GM12875 (cell line): ENCODE measurements around the gene C5orf58.

Experiments
- H3K4me3 ChIP-seq: one replicate; pipeline ENCODE4 v1.5.1; 2011; ENCODE audit warnings: low read depth, low read length, control low read depth
- CTCF ChIP-seq: IDR thresholded peaks from 2 replicates; pipeline ENCODE4 v1.5.1; 2011; ENCODE audit warnings: low read depth, mild to moderate bottlenecking, control low read depth, inconsistent platforms, low read length, moderate library complexity, borderline replicate concordance; ENCODE audit not compliant: insufficient read depth

The C5orf58 gene

GRCh38 chr5:170192829-170193228, 40.0 kb upstream of the C5orf58 start:
- no peak for TF ChIP-seq CTCF
- no peak overlapping the region for H3K4me3 ChIP-seq

GRCh38 chr5:170195961-170196360, 36.8 kb upstream of the C5orf58 start:
- no peak for TF ChIP-seq CTCF
- no peak overlapping the region for H3K4me3 ChIP-seq

- TF ChIP-seq CTCF: no peak
- H3K4me3 ChIP-seq: no peak overlapping the region
These were observed 31.9 kb upstream of the C5orf58 start for GRCh38 chr5:170200876-170201275.

- no peak for TF ChIP-seq CTCF
- no peak overlapping the region for H3K4me3 ChIP-seq
These were observed 31.5 kb upstream of the C5orf58 start for GRCh38 chr5:170201311-170201710.

GRCh38 chr5:170202117-170202516, 30.7 kb upstream of the C5orf58 start:
- no peak for TF ChIP-seq CTCF
- no peak overlapping the region for H3K4me3 ChIP-seq

GRCh38 chr5:170204202-170204601, 28.6 kb upstream of the C5orf58 start:
- H3K4me3 ChIP-seq: no peak overlapping the region
- TF ChIP-seq CTCF: no peak

GRCh38 chr5:170206216-170206615, 26.6 kb upstream of the C5orf58 start:
- no peak for TF ChIP-seq CTCF
- no peak overlapping the region for H3K4me3 ChIP-seq
